ENCODE data around the gene TAMALIN.
A peak's percentile ranks its signal among the peaks of the same experiment; 100 is the strongest.
"Not testable (repeated sequence)": the region's sequence is repeated elsewhere in the genome, so short reads cannot be mapped to it uniquely, and the experiment has no call there.

TAMALIN gene

GRCh38 chr12:52006726-52007157 lies at the start of gene TAMALIN:
Gene TAMALIN, plus strand, starts transcription at chr12:52006946. Its CDS starts 74 bp downstream, at chr12:52007020.
- peak; percentile 70 to 90 (median 86) for DNase-seq

GRCh38 chr12:51958542-51958941 lies 48.2 kb upstream of the TAMALIN start:
- DNase-seq = no peak

DNA sequence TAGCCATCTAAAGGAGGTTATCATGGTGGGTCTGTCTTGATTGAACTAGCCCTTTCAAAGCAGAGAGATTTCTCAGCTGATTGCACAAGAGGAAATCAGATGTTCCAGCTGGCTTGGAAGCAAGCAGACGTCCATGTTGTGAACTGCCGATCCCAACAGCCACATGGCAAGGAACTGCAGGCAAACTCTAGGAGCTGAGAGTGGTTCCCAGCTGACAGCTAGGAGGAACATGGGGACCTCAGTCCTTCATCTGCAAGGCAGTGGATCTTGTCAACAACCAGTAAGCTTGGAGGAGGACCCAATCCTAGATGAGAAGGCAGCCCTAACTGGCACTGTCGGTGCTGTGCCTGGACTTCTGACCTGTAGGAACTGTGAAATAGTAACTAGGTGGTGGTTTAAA lies 47.5 kb upstream of the TAMALIN start:
- DNase-seq = no peak

DNA sequence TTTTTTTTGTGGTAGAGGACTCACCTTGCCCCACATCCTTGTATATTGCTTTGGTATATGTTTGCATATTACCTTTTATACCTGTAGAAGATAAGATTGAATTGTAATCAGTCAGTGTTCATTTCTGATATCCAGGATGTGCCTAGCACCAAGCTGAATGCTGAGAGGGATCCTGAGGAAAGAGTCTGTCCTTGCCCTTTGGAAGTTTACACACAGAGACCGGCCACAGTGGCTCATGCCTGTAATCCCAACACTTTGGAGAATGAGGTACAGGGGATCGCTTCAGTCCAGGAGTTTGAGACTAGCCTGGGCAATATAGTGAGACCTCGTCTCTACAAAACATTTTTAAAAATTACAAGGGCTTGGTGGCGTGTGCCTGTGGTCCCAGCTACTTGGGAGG lies 46.8 kb upstream of the TAMALIN start:
- no peak for DNase-seq

DNA sequence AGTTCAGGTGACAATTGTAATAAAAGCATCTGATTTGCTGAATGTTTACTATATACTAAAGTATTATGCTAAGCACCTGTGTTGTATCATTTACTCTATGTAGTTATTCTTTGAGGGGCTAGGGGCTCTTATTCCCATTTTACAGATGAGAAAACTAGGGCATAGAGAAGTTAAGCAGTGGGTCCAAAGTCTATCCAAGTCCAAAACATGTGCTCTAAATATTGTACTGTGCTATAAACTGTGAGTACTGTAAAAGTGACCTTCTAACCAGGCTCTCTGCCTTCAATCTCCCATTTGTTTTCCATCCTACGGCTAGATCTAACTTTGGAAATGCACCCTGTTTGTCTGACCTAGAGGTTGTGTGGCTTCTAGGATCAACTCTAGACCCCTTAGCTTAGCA lies 46.3 kb upstream of the TAMALIN start:
- no peak for DNase-seq

GRCh38 chr12:51960890-51961289 lies 45.9 kb upstream of the TAMALIN start:
- DNase-seq = no peak

GRCh38 chr12:51961834-51962233 lies 44.9 kb upstream of the TAMALIN start:
- peak in 1 of 6 experiments; percentile 20 for DNase-seq

- no peak for DNase-seq
Measured at GRCh38 chr12:51962737-51963136, 44.0 kb upstream of the TAMALIN start.

DNA sequence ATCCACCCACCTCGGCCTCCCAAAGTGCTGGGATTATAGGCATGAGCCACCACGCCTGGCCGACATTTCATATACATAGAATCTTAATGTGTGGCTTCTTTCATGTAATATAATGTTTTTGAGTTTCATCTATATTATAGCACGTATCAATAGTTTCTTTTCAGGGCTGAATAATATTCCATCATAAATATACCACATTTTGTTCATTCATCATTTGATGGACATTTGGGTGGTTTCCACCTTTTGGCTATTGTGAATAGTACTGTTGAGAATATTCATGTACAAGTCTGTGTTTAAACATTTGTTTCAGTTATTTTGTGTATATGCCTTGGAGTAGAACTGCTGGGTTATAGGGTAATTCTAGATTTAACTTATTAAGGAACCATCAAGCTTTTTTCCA lies 43.3 kb upstream of the TAMALIN start:
- no peak for DNase-seq

- no peak for DNase-seq
Measured at GRCh38 chr12:51969643-51970042, 37.1 kb upstream of the TAMALIN start.

- peak in 2 of 6 experiments; percentile 47 for DNase-seq
Measured at GRCh38 chr12:51970904-51971646, 35.7 kb upstream of the TAMALIN start.

GRCh38 chr12:51971679-51972421 lies 34.9 kb upstream of the TAMALIN start:
- DNase-seq = no peak

GRCh38 chr12:51972422-51972812 lies 34.3 kb upstream of the TAMALIN start:
- no peak for DNase-seq

DNA sequence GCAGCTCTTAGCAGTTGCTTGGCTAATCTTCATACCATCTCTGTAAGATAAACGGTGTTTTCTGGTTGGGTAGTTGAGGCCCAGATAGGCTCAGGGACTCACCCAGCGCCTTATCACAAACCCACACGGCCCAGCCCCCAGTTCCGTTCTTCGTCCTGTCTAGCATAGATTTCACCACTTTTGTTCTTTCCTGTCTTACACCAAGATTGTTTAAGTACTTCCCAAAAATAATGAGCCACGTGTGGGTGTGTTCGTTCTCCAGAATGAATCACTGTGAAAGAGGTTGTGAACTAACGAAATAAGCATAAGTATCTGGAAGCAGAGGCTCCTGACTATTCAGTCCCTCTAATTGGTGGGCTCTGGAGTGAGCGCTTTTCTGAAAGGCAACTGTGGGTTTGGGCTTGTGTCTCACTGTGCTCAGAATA lies 33.9 kb upstream of the TAMALIN start:
- DNase-seq = peak in 2 of 6 experiments; percentile 15 to 17

GRCh38 chr12:51973560-51973959 lies 33.2 kb upstream of the TAMALIN start:
- DNase-seq = no peak

DNA sequence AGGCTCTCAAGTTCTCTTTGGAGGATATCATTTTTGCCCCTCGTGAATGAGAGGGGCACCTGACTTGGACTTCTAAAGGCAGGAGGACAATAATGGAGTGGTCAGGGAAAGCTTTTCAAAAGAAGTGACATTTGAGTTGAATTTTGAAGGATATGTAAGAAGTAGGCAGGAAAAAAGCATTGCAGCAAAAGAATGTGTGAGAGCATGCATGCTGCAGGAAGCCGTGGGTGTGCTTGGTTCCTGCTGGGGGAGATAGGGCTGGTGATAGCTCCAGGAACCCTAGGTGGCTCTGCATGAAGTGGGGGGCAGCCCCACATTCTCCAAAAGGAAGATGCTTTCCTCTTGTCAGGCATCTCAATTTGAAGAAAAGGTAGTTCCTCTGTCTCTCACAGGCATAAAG lies 32.1 kb upstream of the TAMALIN start:
- DNase-seq = peak in 1 of 6 experiments; percentile 16

DNA sequence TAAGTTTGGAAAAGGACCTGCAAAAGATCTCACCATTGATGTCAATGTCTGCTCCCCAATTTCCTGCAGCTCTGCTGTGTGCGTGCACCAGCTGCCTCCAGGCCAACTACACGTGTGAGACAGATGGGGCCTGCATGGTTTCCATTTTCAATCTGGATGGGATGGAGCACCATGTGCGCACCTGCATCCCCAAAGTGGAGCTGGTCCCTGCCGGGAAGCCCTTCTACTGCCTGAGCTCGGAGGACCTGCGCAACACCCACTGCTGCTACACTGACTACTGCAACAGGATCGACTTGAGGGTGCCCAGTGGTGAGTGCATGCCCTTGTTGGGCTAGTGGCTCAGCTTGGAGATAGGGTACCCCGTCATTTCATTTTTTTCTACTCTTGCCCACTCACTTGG lies 31.6 kb upstream of the TAMALIN start:
- no peak for DNase-seq

GRCh38 chr12:51976376-51977160 lies 30.2 kb upstream of the TAMALIN start:
- no peak for DNase-seq

DNA sequence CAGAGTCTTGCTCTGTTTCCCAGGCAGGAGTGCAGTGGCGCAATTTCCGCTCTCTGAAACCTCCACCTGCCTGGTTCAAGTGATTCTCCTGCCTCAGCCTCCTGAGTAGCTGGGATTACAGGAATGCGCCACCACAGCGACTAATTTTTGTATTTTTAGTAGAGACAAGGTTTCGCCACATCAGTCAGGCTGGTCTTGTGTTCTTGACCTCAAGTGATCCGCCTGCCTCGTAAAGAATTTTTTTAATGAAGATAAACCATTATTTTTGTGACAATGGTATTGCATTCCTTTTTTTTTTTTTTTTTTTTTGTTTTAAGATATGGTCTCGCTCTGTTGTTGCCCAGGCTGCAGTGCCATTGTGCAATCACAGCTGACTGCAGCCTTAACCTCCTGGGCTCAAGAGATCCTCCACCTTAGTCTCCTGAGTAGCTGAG lies 29.4 kb upstream of the TAMALIN start:
- DNase-seq = no peak

DNA sequence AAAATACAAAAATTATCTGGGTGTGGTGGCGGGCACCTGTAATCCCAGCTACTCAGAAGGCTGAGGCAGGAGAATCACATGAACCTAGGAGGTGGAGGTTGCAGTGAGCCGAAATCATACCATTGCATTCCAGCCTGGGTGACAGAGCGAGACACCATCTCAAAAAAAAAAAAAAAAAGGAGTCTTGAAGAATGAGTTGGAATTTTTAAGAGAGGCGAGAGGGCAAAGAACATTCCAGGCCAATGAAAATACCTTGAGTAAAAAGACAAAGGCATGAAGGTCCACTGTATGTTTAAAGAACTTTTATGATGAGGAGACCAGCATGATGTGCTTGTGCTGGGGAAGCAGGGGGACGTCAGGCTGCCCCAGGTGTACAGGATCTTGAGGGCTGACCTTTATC lies 27.4 kb upstream of the TAMALIN start:
- DNase-seq = not testable (repeated sequence)

DNA sequence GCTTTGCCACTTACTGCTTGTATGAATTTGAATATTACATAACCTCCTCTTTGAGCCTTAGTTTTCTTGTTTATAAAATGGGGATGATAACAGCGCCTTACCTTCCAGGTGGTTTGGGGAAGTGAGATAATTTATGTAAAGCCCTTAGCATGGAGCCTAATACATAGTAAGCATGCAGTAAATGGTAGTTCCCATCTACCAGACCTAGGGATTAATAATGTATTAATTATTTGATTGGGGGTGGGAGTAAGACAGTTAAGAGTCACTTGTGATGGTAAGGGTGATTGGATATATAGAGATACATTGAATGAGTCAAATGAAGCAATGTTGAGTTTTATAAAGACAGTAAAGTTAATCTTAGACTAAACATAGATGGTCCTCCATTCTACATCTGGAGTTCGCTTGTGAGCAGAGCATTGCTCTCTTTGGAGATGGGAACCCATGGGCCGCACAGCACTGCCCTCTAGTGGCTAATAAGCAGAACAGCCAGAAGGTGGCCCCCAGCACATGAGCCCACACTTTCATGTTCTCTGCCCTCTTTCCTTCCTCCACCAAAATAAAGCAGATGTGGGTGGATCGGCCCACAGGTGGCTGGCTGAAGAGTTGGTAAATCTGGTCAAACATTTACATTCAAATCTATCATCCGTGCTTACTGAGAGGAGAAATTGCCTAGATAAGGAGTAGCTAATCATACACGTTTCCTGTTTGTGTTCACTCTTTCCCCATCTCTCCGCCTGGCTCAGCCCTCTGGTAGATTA lies 26.5 kb upstream of the TAMALIN start:
- peak; percentile 26 to 78 (median 56) for DNase-seq

- no peak for DNase-seq
Measured at GRCh38 chr12:51980809-51981127, 26.0 kb upstream of the TAMALIN start.

GRCh38 chr12:51984657-51985056 lies 22.1 kb upstream of the TAMALIN start:
- no peak for DNase-seq
